LNCaP clone FGC (cell line): ENCODE measurements around the gene ESYT2.

Experiments used
- DNase-seq: peaks from one replicate; pipeline ENCODE4 v3.0.0-alpha.2; 2011; ENCODE audit warnings: low read depth
- H3K4me3 ChIP-seq: 2 replicates; pipeline ENCODE4 v1.5.1; 2011; ENCODE audit warnings: mild to moderate bottlenecking, low read depth, low read length, control low read depth
- CTCF ChIP-seq: IDR thresholded peaks from 2 replicates; pipeline ENCODE4 v1.5.1; 2012; ENCODE audit warnings: mild to moderate bottlenecking; ENCODE audit not compliant: control insufficient read depth, insufficient read depth; ENCODE audit errors: extremely low read depth

The ESYT2 gene

GRCh38 chr7:158861004-158861787 lies 31.9 kb upstream of the ESYT2 start:
- no peak overlapping the region for H3K4me3 ChIP-seq
- TF ChIP-seq CTCF = no peak
- no peak for DNase-seq

DNA sequence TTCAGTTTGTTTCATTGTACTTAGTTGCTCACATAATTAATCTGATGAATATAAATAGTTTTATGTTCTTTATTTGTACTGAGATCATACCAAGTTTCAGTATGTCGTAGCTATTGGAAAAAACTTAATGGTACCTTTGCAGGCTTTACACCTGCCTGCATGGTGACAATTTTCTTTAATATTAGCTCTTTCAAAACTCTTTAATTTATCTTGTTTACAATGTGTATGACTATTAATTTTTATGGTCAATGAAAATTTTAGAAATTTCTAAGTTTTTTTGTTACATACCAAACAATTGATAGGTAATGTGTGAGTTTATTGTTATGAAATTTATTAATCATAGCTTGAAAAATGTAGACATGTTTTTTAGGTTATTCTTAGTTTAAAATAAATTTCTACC lies 31.1 kb upstream of the ESYT2 start:
- H3K4me3 ChIP-seq = no peak overlapping the region
- TF ChIP-seq CTCF = no peak
- DNase-seq = no peak

- no peak overlapping the region for H3K4me3 ChIP-seq
- DNase-seq = no peak
- TF ChIP-seq CTCF = no peak
Measured at GRCh38 chr7:158858592-158859503, 29.5 kb upstream of the ESYT2 start.

GRCh38 chr7:158856883-158857668 lies 27.8 kb upstream of the ESYT2 start:
- TF ChIP-seq CTCF = no peak
- H3K4me3 ChIP-seq = peak overlapping the region; percentile 74
- no peak for DNase-seq

GRCh38 chr7:158854681-158855081 lies 25.4 kb upstream of the ESYT2 start:
- TF ChIP-seq CTCF = no peak
- no peak overlapping the region for H3K4me3 ChIP-seq
- no peak for DNase-seq

GRCh38 chr7:158850545-158851102 lies 21.3 kb upstream of the ESYT2 start:
- no peak overlapping the region for H3K4me3 ChIP-seq
- no peak for TF ChIP-seq CTCF

More at GRCh38 chr7:158850545-158851102, 21.3 kb upstream of the ESYT2 start:
- DNase-seq = no peak
